ENCODE data around the gene SIX2. TPM values are rescaled to one million over a fixed set of nuclear protein-coding genes. Genes with fewer than 3 reads are reported as not detected.

SIX2 gene
- total and polyA plus RNA-seq, 2 donors (not counting 3 experiments of a cell fraction or from before 2014, with no cell fraction given), result 0.24 to 0.54 TPM

GRCh38 chr2:44989176-44989575 lies 20.1 kb downstream of the SIX2 start:
- intact Hi-C loops (cut with micrococcal nuclease), result no loop called here
- H3K79me2 ChIP-seq (ENCODE audit: control insufficient read depth, insufficient read depth, low read length), result no peaks in the 10 kb centered on the region
- H3K27ac ChIP-seq (ENCODE audit: insufficient read depth, low read depth, low read length), result no peak overlapping the region
- ChIA-PET CTCF (interaction anchor here (1.8 kb wide), 1 partner anchor 10 kb away, joined by 4 read pairs; no protein-coding TSS in a partner anchor), POLR2A (no interaction called here)
- H4K20me1 ChIP-seq (replicated peaks; ENCODE audit: control insufficient read depth, extremely low read depth, insufficient read depth, low read length), result no peaks in the 10 kb centered on the region
- no TSS peak for BruUV-seq (replicated peaks)
- no peaks in the 10 kb centered on the region for H3K36me3 ChIP-seq (ENCODE audit: control insufficient read depth in 2 of 2, extremely low read depth in 1 of 2, insufficient read depth in 2 of 2, low read length in 2 of 2)
- no peak overlapping the region for H3K4me2 ChIP-seq (ENCODE audit: insufficient read depth, low read length)
- no peaks in the 10 kb centered on the region for H3K4me1 ChIP-seq (ENCODE audit: control insufficient read depth, extremely low read depth, insufficient read depth, low read length)
- no peak overlapping the region for H2AFZ ChIP-seq (ENCODE audit: low read depth, low read length)
- DNase-seq (ENCODE audit: low read depth, low spot score), result no peak
- TF ChIP-seq JUN (IDR thresholded peaks at IDR 0.05; ENCODE audit: borderline replicate concordance, insufficient read depth, insufficient read length, low read depth) (no peak), MAX (IDR thresholded peaks at IDR 0.05; ENCODE audit: insufficient read depth, insufficient read length) (no peak), POLR2AphosphoS5 (IDR thresholded peaks at IDR 0.05; ENCODE audit: insufficient read depth, low read depth, low read length) (no peak), EZH2 (IDR thresholded peaks at IDR 0.05; ENCODE audit: borderline replicate concordance, low read depth, low read length, severe bottlenecking) (no peak)
- dilution Hi-C loops (cut with MboI; ENCODE audit: extremely low pct_ligation_motif_present, low sequenced_read_pairs), result no loop called here
- H3K27me3 ChIP-seq (ENCODE audit: control insufficient read depth in 2 of 2, insufficient read depth in 2 of 2, low read length in 2 of 2), result peaks cover 28 to 53% of the 10 kb centered on the region in 2 experiments
- no peak overlapping the region for H3K9ac ChIP-seq (replicated peaks; ENCODE audit: extremely low read depth, insufficient read depth, low read length)
- H3K4me3 ChIP-seq (replicated peaks in 1 of 3; ENCODE audit: insufficient read depth in 1 of 3, low read depth in 1 of 3, low read length in 3 of 3), result no peak overlapping the region
- H3K9me1 ChIP-seq (replicated peaks; ENCODE audit: control insufficient read depth, extremely low read depth, insufficient read depth, low read length), result no peaks in the 10 kb centered on the region
- H3K9me3 ChIP-seq (replicated peaks; ENCODE audit: control insufficient read depth, insufficient read depth, low read length), result no peaks in the 10 kb centered on the region
- no peak for FAIRE-seq

GRCh38 chr2:44983836-44984604 lies 25.2 kb downstream of the SIX2 start:
- Histone ChIP-seq H3K36me3 (ENCODE audit: control insufficient read depth in 2 of 2, extremely low read depth in 1 of 2, insufficient read depth in 2 of 2, low read length in 2 of 2) (no peaks in the 10 kb centered on the region), H3K9me3 (replicated peaks; ENCODE audit: control insufficient read depth, insufficient read depth, low read length) (no peaks in the 10 kb centered on the region), H3K9ac (replicated peaks; ENCODE audit: extremely low read depth, insufficient read depth, low read length) (no peak overlapping the region), H3K4me2 (ENCODE audit: insufficient read depth, low read length) (no peak overlapping the region), H3K4me1 (ENCODE audit: control insufficient read depth, extremely low read depth, insufficient read depth, low read length) (no peaks in the 10 kb centered on the region), H4K20me1 (replicated peaks; ENCODE audit: control insufficient read depth, extremely low read depth, insufficient read depth, low read length) (no peaks in the 10 kb centered on the region), H3K27me3 (ENCODE audit: control insufficient read depth in 2 of 2, insufficient read depth in 2 of 2, low read length in 2 of 2) (peaks cover 3 to 7% of the 10 kb centered on the region in 2 experiments), H3K9me1 (replicated peaks; ENCODE audit: control insufficient read depth, extremely low read depth, insufficient read depth, low read length) (no peaks in the 10 kb centered on the region), H3K4me3 (replicated peaks in 1 of 3; ENCODE audit: insufficient read depth in 1 of 3, low read depth in 1 of 3, low read length in 3 of 3) (no peak overlapping the region), H3K79me2 (ENCODE audit: control insufficient read depth, insufficient read depth, low read length) (no peaks in the 10 kb centered on the region), H3K27ac (ENCODE audit: insufficient read depth, low read depth, low read length) (no peak overlapping the region), H2AFZ (ENCODE audit: low read depth, low read length) (no peak overlapping the region)
- ChIA-PET POLR2A (no interaction called here), CTCF (interaction anchor here (1.0 to 8.2 kb wide), 6 partner anchors 9 to 511 kb away, joined by 3 to 315 read pairs (median 5); no protein-coding TSS in a partner anchor)
- TF ChIP-seq EZH2 (IDR thresholded peaks at IDR 0.05; ENCODE audit: borderline replicate concordance, low read depth, low read length, severe bottlenecking) (no peak), POLR2A (IDR thresholded peaks at IDR 0.05; ENCODE audit: low read depth, low read length) (no peak), CTCF (IDR thresholded peaks at IDR 0.05; ENCODE audit: extremely low read depth in 1 of 2, insufficient read depth in 1 of 2, low read depth in 1 of 2, low read length in 2 of 2) (no peak), GATA2 (IDR thresholded peaks at IDR 0.05; ENCODE audit: insufficient read depth, insufficient read length, low read depth, low read length) (no peak), FOS (IDR thresholded peaks at IDR 0.05; ENCODE audit: borderline replicate concordance, insufficient read depth, low read length) (no peak), POLR2AphosphoS5 (IDR thresholded peaks at IDR 0.05; ENCODE audit: insufficient read depth, low read depth, low read length) (no peak), MYC (IDR thresholded peaks at IDR 0.05; ENCODE audit: low read depth, low read length) (no peak), MAX (IDR thresholded peaks at IDR 0.05; ENCODE audit: insufficient read depth, insufficient read length) (no peak), JUN (IDR thresholded peaks at IDR 0.05; ENCODE audit: borderline replicate concordance, insufficient read depth, insufficient read length, low read depth) (no peak)
- BruUV-seq (replicated peaks), result no TSS peak
- DNase-seq (ENCODE audit: low read depth, low spot score) (no peak), FAIRE-seq (no peak)
- intact Hi-C loops (cut with micrococcal nuclease), result loop anchor here (5.0 kb wide), 1 partner anchor 368 kb away; no protein-coding TSS in a partner anchor
- dilution Hi-C loops (cut with MboI; ENCODE audit: extremely low pct_ligation_motif_present, low sequenced_read_pairs), result no loop called here

Data from endothelial cell of umbilical vein (primary cell).